SHP77 treated with DMSO at 0.1 percent for 48 hours (cell line): ENCODE results near the gene FTSJ1.

Experiments
- DNase-seq: peaks from one replicate; lab custom pipeline; 2025; lab: John Stamatoyannopoulos, UW

Gene FTSJ1

GRCh38 chrX:48530736-48531135, 54.7 kb downstream of the FTSJ1 start:
- DNase-seq: no peak

GRCh38 chrX:48531358-48531959, 55.5 kb downstream of the FTSJ1 start:
- DNase-seq: no peak

GRCh38 chrX:48532161-48532560, 56.2 kb downstream of the FTSJ1 start:
- no peak for DNase-seq

- no peak for DNase-seq
Observed at GRCh38 chrX:48533165-48533564, 57.2 kb downstream of the FTSJ1 start.
